ENCODE measurements around the gene AGMO. TPM values are rescaled to one million over a fixed set of nuclear protein-coding genes. Genes with fewer than 3 reads are reported as not detected.
A peak's percentile ranks its signal among the peaks of the same experiment; 100 is the strongest.

The AGMO gene
- total and polyA plus RNA-seq, 4 donors: 21.6 to 46.6 (median 31.6) TPM

GRCh38 chr7:15481132-15481531 is 80.7 kb downstream of the AGMO start (continued):
- TF ChIP-seq REST (IDR thresholded peaks at IDR 0.05) (no peak), GABPA (IDR thresholded peaks at IDR 0.05 in 1 of 2, conservative IDR thresholded peaks at IDR 0.05 in 1 of 2) (no peak), RAD21 (IDR thresholded peaks at IDR 0.05) (no peak)

- Histone ChIP-seq H3K9ac (ENCODE audit: low read depth in 1 of 2, low read length in 2 of 2) (no peak overlapping the region), H3K36me3 (ENCODE audit: control insufficient read depth in 4 of 4, insufficient read depth in 3 of 4, low read depth in 1 of 4, low read length in 3 of 4) (no peaks in the 10 kb centered on the region), H3K4me3 (ENCODE audit: low read depth in 1 of 3, low read length in 3 of 3) (no peak overlapping the region), H3K9me3 (ENCODE audit: control insufficient read depth in 4 of 4, low read length in 3 of 4) (no peaks in the 10 kb centered on the region), H3K27me3 (ENCODE audit: control insufficient read depth in 4 of 4, insufficient read depth in 4 of 4, low read length in 3 of 4) (no peaks in the 10 kb centered on the region), H3K4me1 (ENCODE audit: control insufficient read depth in 4 of 4, insufficient read depth in 4 of 4, low read length in 3 of 4) (peaks cover 0 to 37% (median 8%) of the 10 kb centered on the region in 4 donors), H3K27ac (ENCODE audit: low read depth in 1 of 2, low read length in 2 of 2) (no peak overlapping the region)
- TF ChIP-seq ZBTB33 (IDR thresholded peaks at IDR 0.05): no peak
- no peak for TF ChIP-seq TAF1 (conservative IDR thresholded peaks at IDR 0.05)
- TF ChIP-seq REST (IDR thresholded peaks at IDR 0.05): no peak
- TF ChIP-seq FOXA1 (IDR thresholded peaks at IDR 0.05): no peak
- no peak for TF ChIP-seq HNF4A (conservative IDR thresholded peaks at IDR 0.05)
- DNase-seq (ENCODE audit: low spot score): no peak
- WGBS: 92% methylated on average over 4 of the region's 4 CpGs
These were observed 83.4 kb downstream of the AGMO start for GRCh38 chr7:15478401-15478800.

GRCh38 chr7:15476531-15476918 is 85.3 kb downstream of the AGMO start:
- H3K36me3 ChIP-seq (ENCODE audit: control insufficient read depth in 4 of 4, insufficient read depth in 3 of 4, low read depth in 1 of 4, low read length in 3 of 4): no peaks in the 10 kb centered on the region
- peak overlapping the region; percentile 5 to 65 for H3K27ac ChIP-seq (ENCODE audit: low read depth in 1 of 2, low read length in 2 of 2)
- H3K4me3 ChIP-seq (ENCODE audit: low read depth in 1 of 3, low read length in 3 of 3): peak overlapping the region in 1 of 3 donors; percentile 28
- peaks cover 0 to 35% (median 8%) of the 10 kb centered on the region in 4 donors for H3K4me1 ChIP-seq (ENCODE audit: control insufficient read depth in 4 of 4, insufficient read depth in 4 of 4, low read length in 3 of 4)
- no peaks in the 10 kb centered on the region for H3K9me3 ChIP-seq (ENCODE audit: control insufficient read depth in 4 of 4, low read length in 3 of 4)
- no peaks in the 10 kb centered on the region for H3K27me3 ChIP-seq (ENCODE audit: control insufficient read depth in 4 of 4, insufficient read depth in 4 of 4, low read length in 3 of 4)
- H3K9ac ChIP-seq (ENCODE audit: low read depth in 1 of 2, low read length in 2 of 2): peak overlapping the region in 1 of 2 donors; percentile 55
- no peak for DNase-seq (ENCODE audit: low spot score)
- WGBS: 24% methylated on average over 3 of the region's 3 CpGs
- TF ChIP-seq CTCF (IDR thresholded peaks at IDR 0.05; ENCODE audit: low read depth, low read length, missing input control) (no peak), TAF1 (conservative IDR thresholded peaks at IDR 0.05) (peak; percentile 45), RAD21 (IDR thresholded peaks at IDR 0.05) (peak; percentile 16 to 46), FOXA2 (IDR thresholded peaks at IDR 0.05) (no peak), RXRA (IDR thresholded peaks at IDR 0.05) (peak; percentile 23 to 54), FOXA1 (IDR thresholded peaks at IDR 0.05) (no peak), EGR1 (IDR thresholded peaks at IDR 0.05; ENCODE audit: low read depth in 2 of 2) (no peak), GABPA (IDR thresholded peaks at IDR 0.05 in 1 of 2, conservative IDR thresholded peaks at IDR 0.05 in 1 of 2) (no peak), YY1 (IDR thresholded peaks at IDR 0.05) (peak; percentile 68), NR2F2 (IDR thresholded peaks at IDR 0.05) (no peak), MAX (IDR thresholded peaks at IDR 0.05) (peak; percentile 28), REST (IDR thresholded peaks at IDR 0.05) (peak; percentile 47)

All from liver (tissue), 9 donors.